SK-N-SH (cell line): ENCODE measurements around the gene BAD. TPM values are rescaled to one million over a fixed set of nuclear protein-coding genes. Genes with fewer than 3 reads are reported as not detected.

Source experiments
- CTCF ChIA-PET: fragments of 300-600, 350-600 bp; formaldehyde crosslinking; extraction: SDS; loops from one replicate; lab custom pipeline; 2021; lab: Yijun Ruan, JAX
- POLR2A ChIA-PET: fragments of 350-600 bp; sonication (Branson Sonifier 250); formaldehyde crosslinking; extraction: SDS; loops from one replicate; lab custom pipeline; 2020; ENCODE audit warnings: antibody characterized with exemption, inconsistent platforms; lab: Yijun Ruan, JAX
- DNase-seq: peaks from one replicate; pipeline ENCODE4 v3.0.0; 2012
- H2AFZ ChIP-seq: fragments of 200-600 bp; sonication (generic); 2 replicates; pipeline ENCODE4 v1.8.1; 2016; ENCODE audit warnings: antibody characterized with exemption, mild to moderate bottlenecking, low read depth
- H3F3A ChIP-seq: fragments of 200-600 bp; sonication (generic); replicated peaks from 2 replicates; pipeline ENCODE3; 2016; ENCODE audit warnings: antibody characterized with exemption, mild to moderate bottlenecking; ENCODE audit not compliant: insufficient read depth
- H3K27ac ChIP-seq, 2 experiments: fragments of 200-500 bp in 1 of 2; fragments of 200-600 bp in 1 of 2; sonication (Bioruptor generic) in 1 of 2; sonication (generic), shearing (Covaris generic) in 1 of 2; 2 replicates each; pipeline versions ENCODE4 v1.5.1 to v1.6.1; 2014 to 2016; ENCODE audit warnings: low read depth in 2 of 2, inconsistent platforms in 1 of 2, low read length in 1 of 2, mild to moderate bottlenecking in 1 of 2, mixed read lengths in 1 of 2
- H3K27me3 ChIP-seq: fragments of 200-600 bp; sonication (generic), shearing (Covaris generic); 2 replicates; pipeline ENCODE4 v1.6.1; 2016; ENCODE audit warnings: mixed run types; ENCODE audit not compliant: insufficient read depth
- H3K36me3 ChIP-seq, 2 experiments: fragments of 200-500 bp in 1 of 2; fragments of 200-600 bp in 1 of 2; sonication (Bioruptor generic) in 1 of 2; sonication (generic) in 1 of 2; replicated peaks in 1 of 2; 2 replicates each; pipeline versions ENCODE3 to v1.5.1; 2014 to 2016; ENCODE audit warnings: low read length in 1 of 2, mild to moderate bottlenecking in 1 of 2; ENCODE audit not compliant: insufficient read depth in 2 of 2, control insufficient read depth in 1 of 2
- H3K4me1 ChIP-seq, 2 experiments: fragments of 200-500 bp in 1 of 2; fragments of 200-600 bp in 1 of 2; sonication (Bioruptor generic) in 1 of 2; sonication (generic), shearing (Covaris generic) in 1 of 2; 2 replicates each; pipeline versions ENCODE4 v1.5.1 to v1.6.1; 2014 to 2016; ENCODE audit warnings: low read depth in 1 of 2, low read length in 1 of 2, mixed run types in 1 of 2; ENCODE audit not compliant: insufficient read depth in 2 of 2, control insufficient read depth in 1 of 2
- H3K4me2 ChIP-seq: fragments of 200-600 bp; sonication (generic), shearing (Covaris generic); 2 replicates; pipeline ENCODE4 v1.6.1; 2017; ENCODE audit warnings: mixed run types
- H3K4me3 ChIP-seq, 2 experiments: fragments of 200-500 bp in 1 of 2; fragments of 200-600 bp in 1 of 2; sonication (Bioruptor generic) in 1 of 2; sonication (generic), shearing (Covaris generic) in 1 of 2; 2 replicates each; pipeline versions ENCODE4 v1.5.1 to v1.8.1; 2014 to 2016; ENCODE audit warnings: low read depth in 2 of 2, inconsistent platforms in 1 of 2, low read length in 1 of 2, mild to moderate bottlenecking in 1 of 2, mixed read lengths in 1 of 2, moderate library complexity in 1 of 2
- H3K79me2 ChIP-seq: fragments of 200-600 bp; sonication (generic); 2 replicates; pipeline ENCODE4 v1.8.1; 2017; ENCODE audit warnings: mild to moderate bottlenecking; ENCODE audit not compliant: insufficient read depth
- H3K9ac ChIP-seq: fragments of 200-600 bp; sonication (generic); 2 replicates; pipeline ENCODE4 v1.6.1; 2017; ENCODE audit warnings: mixed run types
- H3K9me2 ChIP-seq: fragments of 200-600 bp; sonication (generic); 2 replicates; pipeline ENCODE4 v1.6.1; 2017; ENCODE audit warnings: mixed run types
- H3K9me3 ChIP-seq: fragments of 200-600 bp; sonication (generic); 2 replicates; pipeline ENCODE4 v1.6.1; 2017; ENCODE audit warnings: mixed run types, mild to moderate bottlenecking, moderate library complexity
- H4K20me1 ChIP-seq: fragments of 200-600 bp; sonication (generic); 2 replicates; pipeline ENCODE4 v1.6.1; 2017; ENCODE audit warnings: mild to moderate bottlenecking, mixed run types; ENCODE audit not compliant: insufficient read depth
- FOXM1 ChIP-seq: IDR thresholded peaks from 2 replicates; pipeline ENCODE4 v1.4.0; 2012; ENCODE audit warnings: low read depth, mild to moderate bottlenecking
- GABPA ChIP-seq: IDR thresholded peaks from 2 replicates; pipeline ENCODE4 v1.4.0; 2012; ENCODE audit warnings: low read depth, mild to moderate bottlenecking
- NFIC ChIP-seq: IDR thresholded peaks from 2 replicates; pipeline ENCODE4 v1.4.0; 2012; ENCODE audit warnings: borderline replicate concordance
- PBX3 ChIP-seq: IDR thresholded peaks from 2 replicates; pipeline ENCODE4; 2012
- TAF1 ChIP-seq: IDR thresholded peaks from 2 replicates; pipeline ENCODE4 v1.6.1; 2012; ENCODE audit warnings: low read depth, mild to moderate bottlenecking, low read length, moderate library complexity, borderline replicate concordance
- YY1 ChIP-seq: IDR thresholded peaks from 2 replicates; pipeline ENCODE4 v1.4.0; 2012; ENCODE audit warnings: low read depth, mild to moderate bottlenecking
- WGBS: methylation state at CpG from one replicate; pipeline ENCODE4 v1.1.6; 2017; ENCODE audit warnings: low lambda C conversion rate; 5-methylcytosine and 5-hydroxymethylcytosine counted together
- polyA plus RNA-seq, 3 experiments: library from polyadenylated mRNA; depleted of rRNA; stranded (reverse); fragments of >200 nt; gene quantifications; 2 replicates each; pipeline ENCODE4 v1.2.3, GENCODE V29; 2012
- TF ChIP-seq, protein P1 (sequence below): IDR thresholded peaks from 2 replicates; pipeline ENCODE4 v1.4.0; 2012; ENCODE audit warnings: low read depth, borderline replicate concordance

The BAD gene
- polyA plus RNA-seq, 1 of the 3 experiments (the other 2 are of a cell fraction) = 80.9 TPM

- Histone ChIP-seq H3F3A (peaks cover 25% of the 10 kb centered on the region), H3K79me2 (no peaks in the 10 kb centered on the region; the same call in 1 of the 2 replicates), H3K27ac (no peak overlapping the region), H3K9me2 (no peaks in the 10 kb centered on the region), H3K4me3 (no peak overlapping the region), H4K20me1 (no peaks in the 10 kb centered on the region), H3K4me2 (no peak overlapping the region), H3K9me3 (no peaks in the 10 kb centered on the region), H3K27me3 (no peaks in the 10 kb centered on the region), H2AFZ (no peak overlapping the region), H3K4me1 (peaks cover 12 to 55% of the 10 kb centered on the region in 2 experiments; a peak in 3 of 4 replicates), H3K36me3 (peaks cover 15 to 28% of the 10 kb centered on the region in 2 experiments), H3K9ac (no peak overlapping the region)
- CTCF ChIA-PET = interaction anchor here (3.4 to 6.9 kb wide), 2 partner anchors 16 to 20 kb away, joined by 20 to 89 read pairs; partner anchors contain the start of genes PLCB3 and PPP1R14B
- TF ChIP-seq YY1 (no peak), GABPA (no peak), PBX3 (no peak), NFIC (no peak), FOXM1 (no peak)
- TF ChIP-seq, protein P1, sequence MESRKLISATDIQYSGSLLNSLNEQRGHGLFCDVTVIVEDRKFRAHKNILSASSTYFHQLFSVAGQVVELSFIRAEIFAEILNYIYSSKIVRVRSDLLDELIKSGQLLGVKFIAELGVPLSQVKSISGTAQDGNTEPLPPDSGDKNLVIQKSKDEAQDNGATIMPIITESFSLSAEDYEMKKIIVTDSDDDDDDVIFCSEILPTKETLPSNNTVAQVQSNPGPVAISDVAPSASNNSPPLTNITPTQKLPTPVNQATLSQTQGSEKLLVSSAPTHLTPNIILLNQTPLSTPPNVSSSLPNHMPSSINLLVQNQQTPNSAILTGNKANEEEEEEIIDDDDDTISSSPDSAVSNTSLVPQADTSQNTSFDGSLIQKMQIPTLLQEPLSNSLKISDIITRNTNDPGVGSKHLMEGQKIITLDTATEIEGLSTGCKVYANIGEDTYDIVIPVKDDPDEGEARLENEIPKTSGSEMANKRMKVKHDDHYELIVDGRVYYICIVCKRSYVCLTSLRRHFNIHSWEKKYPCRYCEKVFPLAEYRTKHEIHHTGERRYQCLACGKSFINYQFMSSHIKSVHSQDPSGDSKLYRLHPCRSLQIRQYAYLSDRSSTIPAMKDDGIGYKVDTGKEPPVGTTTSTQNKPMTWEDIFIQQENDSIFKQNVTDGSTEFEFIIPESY = no peak
- 87% methylated on average over 10 of the region's 15 CpGs for WGBS
- POLR2A ChIA-PET = interaction anchor here (1.2 to 6.5 kb wide), 2 partner anchors 20 to 27 kb away, joined by 3 to 112 read pairs; partner anchors contain the start of genes FKBP2, PLCB3 and PPP1R14B
- no peak for DNase-seq
Measured at GRCh38 chr11:64266339-64266738, 18.1 kb downstream of the BAD start.

DNA sequence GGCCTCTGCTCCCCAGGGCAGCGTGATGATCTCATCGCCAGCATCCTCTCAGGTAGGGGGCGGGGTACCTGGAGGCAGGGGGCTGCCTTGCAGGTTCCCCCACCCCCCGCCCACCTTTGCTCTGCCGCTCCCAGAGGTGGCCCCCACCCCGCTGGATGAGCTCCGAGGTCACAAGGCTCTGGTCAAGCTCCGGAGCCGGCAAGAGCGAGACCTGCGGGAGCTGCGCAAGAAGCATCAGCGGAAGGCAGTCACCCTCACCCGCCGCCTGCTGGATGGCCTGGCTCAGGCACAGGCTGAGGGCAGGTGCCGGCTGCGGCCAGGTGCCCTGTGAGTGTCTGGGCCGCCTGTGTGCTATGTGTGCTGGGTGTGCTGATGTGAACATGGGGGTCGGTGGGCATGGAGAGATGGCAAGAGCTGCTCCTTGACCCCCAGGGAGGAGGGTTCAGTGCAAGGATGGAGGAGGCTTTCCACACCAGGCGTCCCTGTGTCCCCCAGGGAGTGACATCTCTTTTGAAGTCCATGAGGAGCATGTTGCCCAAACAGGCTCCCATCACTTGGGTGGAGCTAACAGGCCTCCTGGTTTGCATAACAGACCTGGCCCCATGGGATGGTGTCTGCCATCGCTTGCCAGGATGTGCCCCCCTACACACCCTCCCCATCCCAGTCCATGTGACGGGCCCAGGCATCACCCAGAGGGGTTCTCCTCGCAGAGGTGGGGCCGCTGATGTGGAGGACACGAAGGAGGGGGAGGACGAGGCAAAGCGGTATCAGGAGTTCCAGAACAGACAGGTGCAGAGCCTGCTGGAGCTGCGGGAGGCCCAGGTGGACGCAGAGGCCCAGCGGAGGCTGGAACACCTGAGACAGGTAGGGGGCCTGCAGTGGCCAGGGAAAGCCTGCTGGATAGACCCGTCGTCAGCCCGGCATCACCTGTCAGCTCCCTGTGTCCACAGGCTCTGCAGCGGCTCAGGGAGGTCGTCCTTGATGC lies 19.0 kb downstream of the BAD start:
- Histone ChIP-seq H3K27me3 (no peaks in the 10 kb centered on the region), H3K79me2 (no peaks in the 10 kb centered on the region; the same call in none of the 2 replicates), H3F3A (peaks cover 22% of the 10 kb centered on the region), H3K4me1 (peaks cover 12 to 55% of the 10 kb centered on the region in 2 experiments; a peak in 3 of 4 replicates), H3K9me2 (no peaks in the 10 kb centered on the region), H4K20me1 (no peaks in the 10 kb centered on the region), H3K36me3 (peaks cover 17 to 28% of the 10 kb centered on the region in 2 experiments), H3K4me2 (no peak overlapping the region), H3K9ac (no peak overlapping the region), H3K27ac (peak overlapping the region in 1 of 2 experiments; percentile 94; a peak in 2 of 4 replicates), H2AFZ (no peak overlapping the region), H3K4me3 (no peak overlapping the region), H3K9me3 (no peaks in the 10 kb centered on the region)
- ChIA-PET CTCF (interaction anchor here (0.8 to 5.7 kb wide), 9 partner anchors 12 to 61 kb away, joined by 3 to 119 read pairs (median 11); partner anchors contain the start of genes ESRRA, NUDT22, PLCB3 and PPP1R14B), POLR2A (interaction anchor here (1.0 to 2.8 kb wide), 9 partner anchors 12 to 80 kb away, joined by 3 to 41 read pairs (median 5); partner anchors contain the start of genes FKBP2, NUDT22, PLCB3 and PPP1R14B)
- TF ChIP-seq TAF1 (no peak), YY1 (no peak)
- DNase-seq = no peak
- 95% methylated on average over 23 of the region's 35 CpGs for WGBS
